ENCODE data around the gene MBD2. TPM values are rescaled to one million over a fixed set of nuclear protein-coding genes. Genes with fewer than 3 reads are reported as not detected.

The MBD2 gene
- total RNA-seq, 2 experiments from 2014 or later, result 134 to 143 TPM

DNA sequence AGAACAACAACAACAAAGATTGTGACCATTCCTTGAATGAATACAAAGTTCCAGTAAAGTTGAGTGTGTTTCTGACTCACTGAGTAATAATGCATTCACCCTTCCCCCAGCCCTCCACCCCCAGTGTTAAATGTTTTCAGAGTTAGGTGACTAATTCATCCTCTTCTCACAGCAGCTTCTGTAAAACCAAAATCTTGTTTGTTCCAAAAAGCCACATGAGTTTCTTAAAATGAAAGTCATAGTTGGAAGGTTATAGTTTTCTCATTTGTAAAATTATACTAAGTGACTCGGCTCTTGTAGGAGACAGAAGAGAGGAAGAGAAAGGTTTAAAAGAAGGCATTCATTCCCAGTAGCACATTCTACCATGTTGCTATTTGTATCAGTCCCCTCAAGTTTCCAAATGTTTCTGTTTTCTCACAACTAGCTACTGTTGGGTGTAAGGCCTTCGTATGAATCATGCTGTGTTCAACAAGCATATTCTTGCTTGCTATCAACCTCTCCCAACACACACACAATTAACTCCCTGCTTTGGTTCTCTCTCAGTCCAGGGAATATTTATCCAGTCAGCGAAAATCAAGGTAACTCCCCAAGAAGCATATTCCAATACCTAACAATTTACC lies 75.3 kb downstream of the MBD2 start:
- POLR2A ChIA-PET, result interaction anchor here (0.6 to 1.2 kb wide), 5 partner anchors 14 to 136 kb away, joined by 3 to 8 read pairs (median 3); partner anchors contain the start of gene POLI
- Mint-ChIP-seq H3K9me3 (ENCODE audit: low read depth) (no peaks in the 10 kb centered on the region), H3K36me3 (ENCODE audit: low read depth) (peaks cover 31% of the 10 kb centered on the region), H3K4me1 (peaks cover 56% of the 10 kb centered on the region), H3K27me3 (no peaks in the 10 kb centered on the region), H3K27ac (peak overlapping the region; percentile 94), H3K4me3 (peak overlapping the region; percentile 47)
- DNase-seq, result peak; percentile 83
- intact Hi-C loops (cut with DNase I, micrococcal nuclease), result loop anchor here (1.0 to 10.0 kb wide), 10 partner anchors 14 to 566 kb away; partner anchors contain the start of genes C18orf54 (in 1 of the 2), POLI (in 1 of the 2) and STARD6 (in 1 of the 2)
- CTCF ChIA-PET, result interaction anchor here (1.1 to 2.0 kb wide), 7 partner anchors 16 to 73 kb away, joined by 3 to 6 read pairs (median 3); no protein-coding TSS in a partner anchor
- peak; percentile 82 for ATAC-seq

DNA sequence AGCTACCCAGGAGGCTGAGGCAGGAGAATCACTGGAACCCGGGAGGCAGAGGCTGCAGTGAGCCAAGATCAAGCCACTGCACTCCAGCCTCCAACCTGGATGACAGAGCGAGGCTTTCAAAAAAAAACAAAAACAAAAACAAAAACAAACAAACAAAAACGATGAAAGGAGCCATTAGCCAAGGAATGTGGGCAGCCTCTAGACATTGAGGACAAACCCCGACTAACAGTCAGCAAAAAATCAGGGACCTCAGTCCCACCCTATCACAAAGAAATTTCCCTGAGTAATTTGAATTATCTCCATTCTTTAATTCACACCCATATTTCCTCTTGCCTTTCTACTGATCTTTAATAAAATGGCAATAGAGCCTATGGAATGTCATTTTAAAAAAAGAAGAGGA lies 75.8 kb downstream of the MBD2 start:
- H3K36me3 Mint-ChIP-seq (ENCODE audit: low read depth), result peaks cover 29% of the 10 kb centered on the region
- DNase-seq (no peak), ATAC-seq (peak; percentile 1)
- intact Hi-C loops (cut with DNase I, micrococcal nuclease), result loop anchor here (1.0 to 10.0 kb wide), 10 partner anchors 15 to 566 kb away; partner anchors contain the start of genes C18orf54 (in 1 of the 2), POLI (in 1 of the 2) and STARD6 (in 1 of the 2)
- ChIA-PET POLR2A (interaction anchor here (0.7 to 1.4 kb wide), 5 partner anchors 15 to 136 kb away, joined by 3 to 5 read pairs (median 3); partner anchors contain the start of gene MBD2), CTCF (interaction anchor here (1.1 to 2.0 kb wide), 5 partner anchors 17 to 29 kb away, joined by 3 to 6 read pairs (median 4); no protein-coding TSS in a partner anchor)
- H3K9me3 Mint-ChIP-seq (ENCODE audit: low read depth), result peaks cover 2% of the 10 kb centered on the region
- peaks cover 56% of the 10 kb centered on the region for H3K4me1 Mint-ChIP-seq
- no peaks in the 10 kb centered on the region for H3K27me3 Mint-ChIP-seq
- peak overlapping the region; percentile 47 for H3K4me3 Mint-ChIP-seq
- H3K27ac Mint-ChIP-seq, result peak overlapping the region; percentile 94

DNA sequence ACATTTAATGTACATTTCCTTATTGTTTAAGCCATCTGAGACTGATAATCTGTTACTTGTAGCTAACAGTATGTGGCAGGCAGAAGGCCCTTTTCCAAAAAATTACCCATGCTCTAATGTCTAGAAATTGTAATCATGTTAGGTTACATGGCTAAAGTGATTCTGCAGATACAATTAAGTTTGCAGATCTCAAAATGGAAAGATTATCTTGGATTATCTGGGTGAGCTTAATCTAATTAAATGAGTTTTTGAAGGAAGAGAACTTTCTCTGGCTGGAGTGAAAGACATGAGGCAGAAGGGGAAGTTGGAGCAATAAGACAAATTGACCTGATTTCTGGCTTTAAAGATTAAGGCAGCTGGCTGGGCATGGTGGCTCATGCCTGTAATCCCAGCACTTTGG lies 76.3 kb downstream of the MBD2 start:
- no peak overlapping the region for H3K4me3 Mint-ChIP-seq
- H3K4me1 Mint-ChIP-seq, result peaks cover 56% of the 10 kb centered on the region
- ChIA-PET POLR2A (interaction anchor here (1.4 kb wide), 1 partner anchor 76 kb away, joined by 5 read pairs; the partner anchor contains the start of gene MBD2), CTCF (interaction anchor here (1.0 to 2.0 kb wide), 5 partner anchors 19 to 122 kb away, joined by 3 to 6 read pairs (median 5); partner anchors contain the start of gene POLI)
- no peak for ATAC-seq
- H3K36me3 Mint-ChIP-seq (ENCODE audit: low read depth), result peaks cover 30% of the 10 kb centered on the region
- peak overlapping the region; percentile 94 for H3K27ac Mint-ChIP-seq
- DNase-seq, result no peak
- H3K9me3 Mint-ChIP-seq (ENCODE audit: low read depth), result peaks cover 7% of the 10 kb centered on the region
- intact Hi-C loops (cut with DNase I, micrococcal nuclease), result loop anchor here (5.0 to 10.0 kb wide), 2 partner anchors 209 to 567 kb away; partner anchors contain the start of genes C18orf54 (in 1 of the 2) and STARD6 (in 1 of the 2)
- no peaks in the 10 kb centered on the region for H3K27me3 Mint-ChIP-seq

DNA sequence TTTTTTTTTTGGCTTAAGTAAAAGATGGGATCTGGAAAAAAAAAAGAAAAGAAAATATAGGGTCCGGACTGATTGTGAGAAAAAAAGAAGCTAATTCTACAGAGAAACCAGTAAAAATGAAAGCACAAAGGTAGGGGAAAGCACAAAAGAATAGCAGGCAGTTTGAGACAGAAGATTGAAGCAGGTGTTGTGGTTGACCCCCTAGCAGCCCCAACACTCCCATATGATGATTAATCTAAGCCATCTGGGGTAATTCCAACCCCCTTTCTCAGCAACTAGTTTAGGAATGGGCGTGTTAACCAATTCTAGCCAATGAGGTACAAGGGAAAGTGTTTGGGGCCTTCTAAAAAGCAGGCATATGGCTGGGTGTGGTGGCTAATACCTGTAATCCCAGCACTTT lies 77.0 kb downstream of the MBD2 start:
- peaks cover 23% of the 10 kb centered on the region for H3K36me3 Mint-ChIP-seq (ENCODE audit: low read depth)
- H3K27ac Mint-ChIP-seq, result peak overlapping the region; percentile 94
- POLR2A ChIA-PET, result interaction anchor here (0.7 to 1.4 kb wide), 2 partner anchors 77 to 551 kb away, joined by 3 to 5 read pairs; partner anchors contain the start of gene MBD2
- peaks cover 60% of the 10 kb centered on the region for H3K4me1 Mint-ChIP-seq
- H3K9me3 Mint-ChIP-seq (ENCODE audit: low read depth), result peaks cover 7% of the 10 kb centered on the region
- ATAC-seq, result peak; percentile 62
- DNase-seq, result peak; percentile 65
- intact Hi-C loops (cut with DNase I, micrococcal nuclease), result loop anchor here (5.0 to 10.0 kb wide), 2 partner anchors 210 to 567 kb away; partner anchors contain the start of genes C18orf54 (in 1 of the 2) and STARD6 (in 1 of the 2)
- no peaks in the 10 kb centered on the region for H3K27me3 Mint-ChIP-seq
- H3K4me3 Mint-ChIP-seq, result no peak overlapping the region
- CTCF ChIA-PET, result interaction anchor here (0.7 to 2.0 kb wide), 4 partner anchors 26 to 209 kb away, joined by 3 to 6 read pairs (median 4); partner anchors contain the start of gene POLI

DNA sequence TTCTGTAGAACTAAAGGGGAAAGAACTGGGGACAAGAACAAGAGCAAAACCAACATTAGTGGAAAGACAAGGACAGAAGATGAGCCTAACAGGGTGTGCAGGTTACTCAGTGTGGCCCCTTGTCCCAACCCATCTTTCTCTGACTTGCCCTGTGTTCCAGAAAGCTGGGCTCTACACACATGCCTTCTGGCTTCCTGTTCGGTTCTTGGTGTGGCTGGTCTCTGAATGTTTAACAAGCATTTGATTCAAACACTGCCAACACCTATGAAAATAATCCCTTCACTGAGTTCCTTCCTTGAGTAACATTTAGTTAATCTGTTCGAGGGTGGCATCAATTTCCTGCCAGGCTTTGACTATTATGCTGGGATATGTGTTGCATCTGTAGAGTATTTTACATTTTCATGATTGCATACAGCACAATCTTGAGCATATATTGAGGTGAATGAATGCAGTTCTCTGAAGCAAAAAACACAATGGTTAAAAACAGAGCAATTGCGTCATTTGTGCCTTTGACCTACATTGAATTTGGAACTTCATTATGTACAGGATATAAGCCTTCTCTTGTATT lies 83.3 kb downstream of the MBD2 start:
- ChIA-PET POLR2A (no interaction called here), CTCF (no interaction called here)
- Mint-ChIP-seq H3K36me3 (ENCODE audit: low read depth) (peaks cover 16% of the 10 kb centered on the region), H3K4me3 (no peak overlapping the region), H3K4me1 (peaks cover 12% of the 10 kb centered on the region), H3K27ac (no peak overlapping the region), H3K27me3 (no peaks in the 10 kb centered on the region), H3K9me3 (ENCODE audit: low read depth) (peaks cover 23% of the 10 kb centered on the region)
- DNase-seq (no peak), ATAC-seq (no peak)
- intact Hi-C loops (cut with DNase I, micrococcal nuclease), result loop anchor here in 1 of 2 experiments (10.0 kb wide), 1 partner anchor 574 kb away; no protein-coding TSS in a partner anchor

DNA sequence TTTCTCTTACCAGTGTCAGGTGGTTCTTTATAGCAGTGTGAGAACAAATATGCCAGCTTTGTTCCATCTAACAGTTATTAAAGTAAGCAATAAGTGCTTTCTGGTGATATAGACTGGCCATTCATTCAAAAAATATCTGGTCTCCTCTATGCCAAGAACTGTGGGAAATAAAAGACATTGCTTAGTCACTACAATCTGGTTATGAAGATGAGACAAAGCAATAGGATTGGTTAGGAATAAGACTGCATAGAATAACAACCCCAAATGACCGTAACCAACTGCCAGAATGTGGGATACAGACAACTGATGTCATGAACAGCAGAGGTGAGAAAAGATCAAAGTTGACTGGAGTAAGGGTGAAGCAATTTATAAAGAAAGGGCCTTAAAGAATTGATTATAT lies 83.8 kb downstream of the MBD2 start:
- H3K36me3 Mint-ChIP-seq (ENCODE audit: low read depth), result peaks cover 16% of the 10 kb centered on the region
- DNase-seq (no peak), ATAC-seq (no peak)
- no peak overlapping the region for H3K27ac Mint-ChIP-seq
- peaks cover 23% of the 10 kb centered on the region for H3K9me3 Mint-ChIP-seq (ENCODE audit: low read depth)
- H3K4me3 Mint-ChIP-seq, result no peak overlapping the region
- POLR2A ChIA-PET, result no interaction called here
- intact Hi-C loops (cut with DNase I, micrococcal nuclease), result loop anchor here in 1 of 2 experiments (10.0 kb wide), 1 partner anchor 574 kb away; no protein-coding TSS in a partner anchor
- CTCF ChIA-PET, result no interaction called here
- H3K27me3 Mint-ChIP-seq, result no peaks in the 10 kb centered on the region
- peaks cover 12% of the 10 kb centered on the region for H3K4me1 Mint-ChIP-seq

DNA sequence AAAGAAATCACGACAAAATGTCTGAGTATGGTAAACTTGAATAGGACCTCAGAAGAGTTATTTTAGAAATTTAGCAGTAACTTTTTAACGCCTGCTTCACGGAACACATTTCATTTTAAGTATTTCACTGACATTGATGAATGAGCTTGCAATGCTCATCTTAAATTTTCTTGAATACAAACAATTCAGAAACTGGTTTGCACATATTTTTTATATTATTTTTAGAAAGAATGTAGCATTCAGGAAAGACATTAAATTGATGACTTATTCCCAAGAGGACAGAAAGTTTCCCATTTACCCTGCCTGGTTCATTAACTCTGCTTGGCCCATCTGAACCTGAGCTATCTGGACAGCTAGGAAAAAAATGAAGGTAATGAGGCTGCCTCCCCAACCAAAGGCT lies 89.3 kb downstream of the MBD2 start:
- Mint-ChIP-seq H3K27ac (no peak overlapping the region), H3K36me3 (ENCODE audit: low read depth) (peaks cover 9% of the 10 kb centered on the region), H3K27me3 (no peaks in the 10 kb centered on the region), H3K4me1 (peaks cover 3% of the 10 kb centered on the region), H3K9me3 (ENCODE audit: low read depth) (peaks cover 11% of the 10 kb centered on the region), H3K4me3 (no peak overlapping the region)
- DNase-seq (no peak), ATAC-seq (no peak)
- intact Hi-C loops (cut with DNase I, micrococcal nuclease), result no loop called here
- POLR2A ChIA-PET, result interaction anchor here (0.7 kb wide), 1 partner anchor 58 kb away, joined by 3 read pairs; no protein-coding TSS in a partner anchor
- CTCF ChIA-PET, result no interaction called here

DNA sequence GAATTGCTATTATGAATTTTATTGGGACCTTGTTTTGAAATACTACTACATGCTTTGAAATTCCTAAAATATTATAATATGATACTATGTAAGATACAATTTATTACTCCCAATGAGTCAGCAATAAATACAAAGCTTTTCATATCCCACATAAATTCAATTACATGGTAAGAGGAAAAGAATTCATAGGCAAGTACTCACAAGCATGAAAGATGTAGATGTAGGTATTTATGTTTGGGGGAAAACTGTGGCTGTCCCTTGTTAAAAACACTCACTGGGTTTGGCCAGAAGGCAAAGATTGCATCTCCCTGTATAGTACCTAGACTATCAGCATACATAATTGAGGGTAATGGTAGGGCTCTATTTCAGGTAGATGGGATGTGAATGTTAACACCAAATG lies 90.4 kb downstream of the MBD2 start:
- Mint-ChIP-seq H3K4me1 (peaks cover 11% of the 10 kb centered on the region), H3K27ac (no peak overlapping the region), H3K27me3 (no peaks in the 10 kb centered on the region), H3K4me3 (no peak overlapping the region), H3K36me3 (ENCODE audit: low read depth) (peaks cover 5% of the 10 kb centered on the region), H3K9me3 (ENCODE audit: low read depth) (peaks cover 7% of the 10 kb centered on the region)
- CTCF ChIA-PET, result interaction anchor here (0.5 kb wide), 1 partner anchor 94 kb away, joined by 3 read pairs; no protein-coding TSS in a partner anchor
- intact Hi-C loops (cut with DNase I, micrococcal nuclease), result no loop called here
- ATAC-seq (no peak), DNase-seq (no peak)
- POLR2A ChIA-PET, result no interaction called here

DNA sequence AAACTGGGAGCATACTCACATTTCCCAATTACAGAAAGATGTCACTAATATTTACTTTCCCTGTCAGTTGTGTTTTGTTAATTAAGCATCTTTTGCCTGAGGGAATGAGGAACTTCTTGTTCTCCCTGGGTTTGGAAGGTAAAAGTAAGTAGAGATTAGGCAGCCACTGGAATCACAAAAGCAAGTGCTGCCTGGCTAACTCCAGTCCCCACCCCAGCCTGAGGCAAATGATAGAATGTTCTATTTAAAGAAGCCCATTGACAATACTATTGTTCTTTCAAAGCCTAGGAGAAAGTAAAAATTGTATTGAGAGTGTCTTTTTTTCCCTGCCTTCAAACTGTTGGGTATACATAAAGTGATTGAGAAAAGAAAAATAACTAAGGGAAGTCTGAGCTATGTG lies 93.8 kb downstream of the MBD2 start:
- no peak for ATAC-seq
- DNase-seq, result no peak
- Mint-ChIP-seq H3K27me3 (no peaks in the 10 kb centered on the region), H3K4me3 (no peak overlapping the region), H3K9me3 (ENCODE audit: low read depth) (no peaks in the 10 kb centered on the region), H3K4me1 (peaks cover 10% of the 10 kb centered on the region), H3K36me3 (ENCODE audit: low read depth) (no peaks in the 10 kb centered on the region), H3K27ac (no peak overlapping the region)
- ChIA-PET CTCF (interaction anchor here (1.1 to 2.0 kb wide), 4 partner anchors 11 to 128 kb away, joined by 3 to 11 read pairs (median 4); no protein-coding TSS in a partner anchor), POLR2A (no interaction called here)
- intact Hi-C loops (cut with DNase I, micrococcal nuclease), result no loop called here

DNA sequence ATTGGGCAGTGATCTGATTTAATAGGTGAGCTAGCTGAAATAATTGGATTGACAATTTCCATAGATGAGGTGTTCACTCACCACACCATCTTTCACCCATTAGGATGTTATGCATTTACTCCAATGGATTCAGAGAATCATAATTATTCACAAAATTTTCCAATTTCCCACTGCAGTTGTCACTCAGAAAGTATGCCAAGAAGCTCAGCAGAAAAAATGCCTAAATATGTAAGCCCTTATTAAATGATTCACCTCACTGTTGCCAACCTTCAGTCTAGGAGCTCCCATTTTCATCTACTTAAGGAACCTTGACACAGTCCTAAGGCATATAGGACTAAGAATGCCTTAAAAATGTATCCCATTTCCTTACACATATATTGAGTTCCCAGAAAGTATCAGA lies 94.3 kb downstream of the MBD2 start:
- no peaks in the 10 kb centered on the region for H3K36me3 Mint-ChIP-seq (ENCODE audit: low read depth)
- no peak for DNase-seq
- no peaks in the 10 kb centered on the region for H3K27me3 Mint-ChIP-seq
- H3K4me3 Mint-ChIP-seq, result no peak overlapping the region
- intact Hi-C loops (cut with DNase I, micrococcal nuclease), result no loop called here
- ATAC-seq, result no peak
- peaks cover 10% of the 10 kb centered on the region for H3K4me1 Mint-ChIP-seq
- POLR2A ChIA-PET, result no interaction called here
- CTCF ChIA-PET, result interaction anchor here (0.7 to 2.0 kb wide), 4 partner anchors 11 to 128 kb away, joined by 3 to 11 read pairs (median 4); no protein-coding TSS in a partner anchor
- no peak overlapping the region for H3K27ac Mint-ChIP-seq
- no peaks in the 10 kb centered on the region for H3K9me3 Mint-ChIP-seq (ENCODE audit: low read depth)

DNA sequence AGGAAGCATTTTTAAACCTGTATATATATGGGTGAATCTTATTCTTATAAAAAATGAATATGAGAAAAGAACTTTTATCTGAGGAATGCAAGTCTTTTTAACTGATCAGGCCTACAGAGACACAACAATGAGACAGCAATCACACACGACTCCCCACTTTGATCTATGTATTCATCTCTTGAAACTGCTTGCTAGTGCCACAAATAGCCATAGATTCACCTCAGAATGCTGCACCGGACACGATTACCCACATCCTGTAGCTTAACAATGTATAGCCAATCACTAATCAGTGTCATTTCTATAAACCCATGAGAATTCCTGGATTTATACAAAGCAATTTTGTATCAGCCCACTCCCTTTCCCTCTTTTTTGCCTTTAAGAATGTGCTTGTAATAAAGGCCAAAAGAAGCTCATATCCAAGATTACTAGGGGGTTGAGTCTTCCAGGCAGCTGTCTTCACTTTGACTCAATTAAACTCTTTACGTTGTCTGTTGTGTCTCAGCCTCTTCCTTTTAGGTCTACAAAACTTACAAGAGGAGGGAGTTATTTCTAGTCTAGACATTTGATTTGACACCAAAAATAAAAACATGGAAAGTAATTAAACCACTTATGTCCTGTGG lies 94.9 kb downstream of the MBD2 start:
- POLR2A ChIA-PET, result no interaction called here
- Mint-ChIP-seq H3K4me3 (no peak overlapping the region), H3K9me3 (ENCODE audit: low read depth) (no peaks in the 10 kb centered on the region), H3K27me3 (no peaks in the 10 kb centered on the region), H3K4me1 (peaks cover 10% of the 10 kb centered on the region), H3K36me3 (ENCODE audit: low read depth) (no peaks in the 10 kb centered on the region), H3K27ac (no peak overlapping the region)
- peak; percentile 30 for DNase-seq
- intact Hi-C loops (cut with DNase I, micrococcal nuclease), result loop anchor here in 1 of 2 experiments (1.0 kb wide), 1 partner anchor 20 kb away; no protein-coding TSS in a partner anchor
- peak; percentile 85 for ATAC-seq
- CTCF ChIA-PET, result interaction anchor here (0.7 to 2.0 kb wide), 5 partner anchors 10 to 140 kb away, joined by 3 to 11 read pairs (median 3); no protein-coding TSS in a partner anchor

All from activated CD4-positive, alpha-beta T cell treated with anti-CD3 and anti-CD28 coated beads for 36 hours (primary cell).